HEK293 (cell line): ENCODE measurements around the gene NT5C2.

Experiments used
- CTCF ChIA-PET: fragments of 350-600 bp; formaldehyde crosslinking; extraction: SDS; loops from one replicate; lab custom pipeline; 2021; ENCODE audit warnings: antibody characterized with exemption; lab: Yijun Ruan, JAX
- POLR2A ChIA-PET: fragments of 300-600 bp; formaldehyde crosslinking; extraction: SDS; loops from one replicate; lab custom pipeline; 2020; ENCODE audit warnings: antibody characterized with exemption, inconsistent platforms; lab: Yijun Ruan, JAX
- H3K27ac ChIP-seq: fragments of 200-500 bp; sonication (Bioruptor generic); 2 replicates; pipeline ENCODE4 v1.5.1; 2014; ENCODE audit warnings: low read depth, low read length, control low read depth, inconsistent platforms; ENCODE audit errors: extremely low read depth
- H3K36me3 ChIP-seq, 2 experiments: fragments of 200-500 bp in 1 of 2; sonication (Bioruptor generic) in 1 of 2; 1 replicate in 1 of 2; 2 replicates in 1 of 2; pipeline ENCODE4 v1.5.1; 2014 to 2017; ENCODE audit warnings: inconsistent platforms in 2 of 2, low read length in 2 of 2; ENCODE audit not compliant: control insufficient read depth in 2 of 2, insufficient read depth in 1 of 2
- H3K4me1 ChIP-seq: fragments of 200-500 bp; sonication (Bioruptor generic); 2 replicates; pipeline ENCODE4 v1.5.1; 2014; ENCODE audit warnings: mild to moderate bottlenecking, low read length, inconsistent platforms; ENCODE audit not compliant: control insufficient read depth, insufficient read depth
- H3K4me3 ChIP-seq: 2 replicates; pipeline ENCODE4 v1.5.1; 2011; ENCODE audit warnings: low read depth, mild to moderate bottlenecking, control low read depth, low read length, moderate library complexity
- H3K9me3 ChIP-seq: fragments of 200-500 bp; sonication (Bioruptor generic); 2 replicates; pipeline ENCODE4 v1.5.1; 2014; ENCODE audit warnings: low read depth, low read length, inconsistent platforms; ENCODE audit not compliant: control insufficient read depth, insufficient read depth
- BCL11B ChIP-seq: fragments of 450-650 bp; formaldehyde crosslinking; IDR thresholded peaks from 2 replicates; pipeline ENCODE4 v1.5.1; 2016; ENCODE audit warnings: low read depth, missing biosample characterization, missing genetic modification characterization
- FEZF1 ChIP-seq: fragments of 450-650 bp; formaldehyde crosslinking; IDR thresholded peaks from 2 replicates; pipeline ENCODE4 v1.5.1; 2016; ENCODE audit warnings: missing biosample characterization, missing genetic modification characterization
- HOXC10 ChIP-seq: sonication (generic); formaldehyde crosslinking; IDR thresholded peaks from 2 replicates; pipeline ENCODE4 v1.8.1; 2023; ENCODE audit warnings: mild to moderate bottlenecking, missing genetic modification reagents
- KLF7 ChIP-seq: fragments of 450-650 bp; formaldehyde crosslinking; IDR thresholded peaks from 2 replicates; pipeline ENCODE4 v1.5.1; 2016; ENCODE audit warnings: missing biosample characterization, missing genetic modification characterization, borderline replicate concordance
- RBAK ChIP-seq: fragments of 450-650 bp; formaldehyde crosslinking; IDR thresholded peaks from 2 replicates; pipeline ENCODE4 v1.5.1; 2016; ENCODE audit warnings: missing biosample characterization, missing genetic modification characterization
- ZNF121 ChIP-seq: fragments of 450-650 bp; formaldehyde crosslinking; IDR thresholded peaks from 2 replicates; pipeline ENCODE4 v1.5.1; 2016; ENCODE audit warnings: missing biosample characterization, missing genetic modification characterization
- ZNF157 ChIP-seq: fragments of 450-650 bp; formaldehyde crosslinking; IDR thresholded peaks from 2 replicates; pipeline ENCODE4 v1.5.1; 2016; ENCODE audit warnings: missing biosample characterization, missing genetic modification characterization
- ZNF174 ChIP-seq: fragments of 450-650 bp; formaldehyde crosslinking; IDR thresholded peaks from 2 replicates; pipeline ENCODE4 v1.5.0; 2017; ENCODE audit warnings: missing biosample characterization, mild to moderate bottlenecking, missing genetic modification characterization
- ZNF366 ChIP-seq: fragments of 450-650 bp; formaldehyde crosslinking; conservative IDR thresholded peaks from 2 replicates; pipeline ENCODE4 v1.5.1; 2016; ENCODE audit warnings: missing biosample characterization, missing genetic modification characterization
- ZNF530 ChIP-seq: fragments of 450-650 bp; formaldehyde crosslinking; IDR thresholded peaks from 2 replicates; pipeline ENCODE4 v1.5.1; 2016; ENCODE audit warnings: low read depth, missing biosample characterization, missing genetic modification characterization
- ZNF548 ChIP-seq: fragments of 450-650 bp; formaldehyde crosslinking; IDR thresholded peaks from 2 replicates; pipeline ENCODE4 v1.5.1; 2016; ENCODE audit warnings: missing biosample characterization, missing genetic modification characterization
- ZNF621 ChIP-seq: fragments of 450-650 bp; formaldehyde crosslinking; IDR thresholded peaks from 2 replicates; pipeline ENCODE4 v1.5.1; 2017; ENCODE audit warnings: missing biosample characterization, missing genetic modification characterization
- ZNF701 ChIP-seq: fragments of 450-650 bp; formaldehyde crosslinking; IDR thresholded peaks from 2 replicates; pipeline ENCODE4 v1.5.1; 2016; ENCODE audit warnings: missing biosample characterization, missing genetic modification characterization
- TF ChIP-seq, protein P1 (sequence below): fragments of 450-650 bp; formaldehyde crosslinking; IDR thresholded peaks from 2 replicates; pipeline ENCODE4 v1.5.1; 2016; ENCODE audit warnings: missing biosample characterization, missing genetic modification characterization
- TF ChIP-seq, protein P2 (sequence below): fragments of 450-650 bp; formaldehyde crosslinking; IDR thresholded peaks from 2 replicates; pipeline ENCODE4; 2016; ENCODE audit warnings: missing biosample characterization, missing genetic modification characterization
- TF ChIP-seq, protein P3 (sequence below): fragments of 450-650 bp; formaldehyde crosslinking; optimal IDR thresholded peaks from 2 replicates; pipeline ENCODE3; 2016; ENCODE audit warnings: missing biosample characterization, mild to moderate bottlenecking, missing genetic modification characterization
- TF ChIP-seq, protein P4 (sequence below): fragments of 450-650 bp; formaldehyde crosslinking; IDR thresholded peaks from 2 replicates; pipeline ENCODE4 v1.5.1; 2016; ENCODE audit warnings: missing biosample characterization, missing genetic modification characterization, borderline replicate concordance

NT5C2 gene

DNA sequence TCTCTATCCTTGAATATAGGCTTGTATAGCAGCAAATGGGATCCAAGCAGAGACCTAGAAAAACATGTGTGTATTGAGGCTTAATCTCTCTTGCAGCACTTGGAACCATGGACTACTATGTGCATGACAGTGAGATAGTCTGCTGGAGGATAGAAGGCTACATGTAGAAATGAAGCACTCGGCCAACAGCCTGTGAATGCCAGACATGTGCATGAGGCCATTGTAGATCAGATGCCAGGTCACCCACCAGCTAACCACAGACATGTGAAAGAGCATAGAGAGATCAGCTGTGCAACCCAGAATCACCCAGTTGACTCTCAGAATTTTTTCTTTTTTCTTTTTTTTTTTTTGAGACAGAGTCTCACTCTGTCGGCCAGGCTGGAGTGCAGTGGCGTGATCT is 90.9 kb downstream of the NT5C2 start (continued):
- TF ChIP-seq, protein P1, sequence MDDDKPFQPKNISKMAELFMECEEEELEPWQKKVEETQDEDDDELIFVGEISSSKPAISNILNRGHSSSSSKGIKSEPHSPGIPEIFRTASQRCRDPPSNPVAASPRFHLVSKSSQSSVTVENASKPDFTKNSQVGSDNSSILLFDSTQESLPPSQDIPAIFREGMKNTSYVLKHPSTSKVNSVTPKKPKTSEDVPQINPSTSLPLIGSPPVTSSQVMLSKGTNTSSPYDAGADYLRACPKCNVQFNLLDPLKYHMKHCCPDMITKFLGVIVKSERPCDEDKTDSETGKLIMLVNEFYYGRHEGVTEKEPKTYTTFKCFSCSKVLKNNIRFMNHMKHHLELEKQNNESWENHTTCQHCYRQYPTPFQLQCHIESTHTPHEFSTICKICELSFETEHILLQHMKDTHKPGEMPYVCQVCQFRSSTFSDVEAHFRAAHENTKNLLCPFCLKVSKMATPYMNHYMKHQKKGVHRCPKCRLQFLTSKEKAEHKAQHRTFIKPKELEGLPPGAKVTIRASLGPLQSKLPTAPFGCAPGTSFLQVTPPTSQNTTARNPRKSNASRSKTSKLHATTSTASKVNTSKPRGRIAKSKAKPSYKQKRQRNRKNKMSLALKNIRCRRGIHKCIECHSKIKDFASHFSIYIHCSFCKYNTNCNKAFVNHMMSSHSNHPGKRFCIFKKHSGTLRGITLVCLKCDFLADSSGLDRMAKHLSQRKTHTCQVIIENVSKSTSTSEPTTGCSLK (tag by site-specific recombination) = no peak
- TF ChIP-seq ZNF548 (tag by site-specific recombination) = no peak
- TF ChIP-seq ZNF621 (tag by site-specific recombination) = no peak
- TF ChIP-seq ZNF366 (tag by site-specific recombination) = no peak
- no peak for TF ChIP-seq ZNF530 (tag by site-specific recombination)
- no peak for TF ChIP-seq KLF7
- TF ChIP-seq, protein P2, sequence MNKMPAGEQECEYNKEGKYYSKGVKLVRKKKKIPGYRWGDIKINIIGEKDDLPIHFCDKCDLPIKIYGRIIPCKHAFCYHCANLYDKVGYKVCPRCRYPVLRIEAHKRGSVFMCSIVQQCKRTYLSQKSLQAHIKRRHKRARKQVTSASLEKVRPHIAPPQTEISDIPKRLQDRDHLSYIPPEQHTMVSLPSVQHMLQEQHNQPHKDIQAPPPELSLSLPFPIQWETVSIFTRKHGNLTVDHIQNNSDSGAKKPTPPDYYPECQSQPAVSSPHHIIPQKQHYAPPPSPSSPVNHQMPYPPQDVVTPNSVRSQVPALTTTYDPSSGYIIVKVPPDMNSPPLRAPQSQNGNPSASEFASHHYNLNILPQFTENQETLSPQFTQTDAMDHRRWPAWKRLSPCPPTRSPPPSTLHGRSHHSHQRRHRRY (tag by site-specific recombination) = no peak
- TF ChIP-seq, protein P3, sequence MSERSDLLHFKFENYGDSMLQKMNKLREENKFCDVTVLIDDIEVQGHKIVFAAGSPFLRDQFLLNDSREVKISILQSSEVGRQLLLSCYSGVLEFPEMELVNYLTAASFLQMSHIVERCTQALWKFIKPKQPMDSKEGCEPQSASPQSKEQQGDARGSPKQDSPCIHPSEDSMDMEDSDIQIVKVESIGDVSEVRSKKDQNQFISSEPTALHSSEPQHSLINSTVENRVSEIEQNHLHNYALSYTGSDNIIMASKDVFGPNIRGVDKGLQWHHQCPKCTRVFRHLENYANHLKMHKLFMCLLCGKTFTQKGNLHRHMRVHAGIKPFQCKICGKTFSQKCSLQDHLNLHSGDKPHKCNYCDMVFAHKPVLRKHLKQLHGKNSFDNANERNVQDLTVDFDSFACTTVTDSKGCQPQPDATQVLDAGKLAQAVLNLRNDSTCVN = no peak
- TF ChIP-seq ZNF121 (tag by site-specific recombination) = no peak
- TF ChIP-seq FEZF1 (tag by site-specific recombination) = no peak
- no peak for TF ChIP-seq RBAK (tag by site-specific recombination)

DNA sequence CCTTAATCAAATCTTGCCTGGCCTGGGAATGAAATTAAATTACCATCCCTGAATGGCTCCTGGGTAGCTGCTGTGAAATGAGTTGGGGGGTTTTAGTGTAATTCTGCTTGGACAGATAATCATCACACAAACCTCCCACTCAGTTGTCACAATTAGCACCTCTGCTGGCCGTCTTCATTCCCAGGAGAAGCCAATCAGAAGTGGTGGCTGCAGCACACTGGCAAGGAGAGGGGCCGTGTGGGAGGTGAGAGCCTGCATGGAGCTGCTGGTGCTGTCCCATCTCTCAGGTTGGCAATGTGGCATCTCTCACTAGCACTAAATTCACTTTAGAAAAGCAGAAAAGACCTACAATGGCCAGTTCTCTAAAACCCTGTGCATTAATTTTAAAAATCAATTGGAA is 92.5 kb downstream of the NT5C2 start:
- H3K36me3 ChIP-seq = peaks cover 36 to 46% of the 10 kb centered on the region in 2 experiments
- POLR2A ChIA-PET = no interaction called here
- H3K4me3 ChIP-seq = no peak overlapping the region
- H3K27ac ChIP-seq = no peak overlapping the region
- peaks cover 2% of the 10 kb centered on the region for H3K4me1 ChIP-seq
- no peak for TF ChIP-seq HOXC10 (CRISPR knock-in tag)
- TF ChIP-seq ZNF701 (tag by site-specific recombination) = no peak
- no peak for TF ChIP-seq ZNF174 (tag by site-specific recombination)
- TF ChIP-seq, all 188 proteins: peak for 0
- no peaks in the 10 kb centered on the region; the same call in 1 of the 2 replicates for H3K9me3 ChIP-seq
- CTCF ChIA-PET = no interaction called here

DNA sequence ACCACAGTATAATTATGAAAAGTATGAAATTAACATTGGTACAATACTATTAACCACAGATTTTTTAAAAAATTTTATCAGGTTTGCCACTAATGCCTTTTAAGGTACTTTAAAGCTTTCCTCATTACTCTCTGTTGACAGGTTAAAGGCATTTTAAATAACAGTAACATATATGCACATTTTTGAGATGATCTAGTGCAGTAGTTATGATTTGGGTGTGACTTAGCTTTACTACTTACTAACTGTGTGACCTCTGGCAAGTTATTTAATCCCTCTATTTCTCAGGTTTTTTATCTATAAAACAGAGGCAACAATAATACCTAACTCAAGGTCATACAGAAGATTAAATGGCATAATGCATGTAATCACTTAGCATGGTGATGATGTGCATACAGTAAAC is 94.8 kb downstream of the NT5C2 start:
- H3K9me3 ChIP-seq = no peaks in the 10 kb centered on the region; the same call in 1 of the 2 replicates
- H3K4me3 ChIP-seq = no peak overlapping the region
- TF ChIP-seq, protein P4, sequence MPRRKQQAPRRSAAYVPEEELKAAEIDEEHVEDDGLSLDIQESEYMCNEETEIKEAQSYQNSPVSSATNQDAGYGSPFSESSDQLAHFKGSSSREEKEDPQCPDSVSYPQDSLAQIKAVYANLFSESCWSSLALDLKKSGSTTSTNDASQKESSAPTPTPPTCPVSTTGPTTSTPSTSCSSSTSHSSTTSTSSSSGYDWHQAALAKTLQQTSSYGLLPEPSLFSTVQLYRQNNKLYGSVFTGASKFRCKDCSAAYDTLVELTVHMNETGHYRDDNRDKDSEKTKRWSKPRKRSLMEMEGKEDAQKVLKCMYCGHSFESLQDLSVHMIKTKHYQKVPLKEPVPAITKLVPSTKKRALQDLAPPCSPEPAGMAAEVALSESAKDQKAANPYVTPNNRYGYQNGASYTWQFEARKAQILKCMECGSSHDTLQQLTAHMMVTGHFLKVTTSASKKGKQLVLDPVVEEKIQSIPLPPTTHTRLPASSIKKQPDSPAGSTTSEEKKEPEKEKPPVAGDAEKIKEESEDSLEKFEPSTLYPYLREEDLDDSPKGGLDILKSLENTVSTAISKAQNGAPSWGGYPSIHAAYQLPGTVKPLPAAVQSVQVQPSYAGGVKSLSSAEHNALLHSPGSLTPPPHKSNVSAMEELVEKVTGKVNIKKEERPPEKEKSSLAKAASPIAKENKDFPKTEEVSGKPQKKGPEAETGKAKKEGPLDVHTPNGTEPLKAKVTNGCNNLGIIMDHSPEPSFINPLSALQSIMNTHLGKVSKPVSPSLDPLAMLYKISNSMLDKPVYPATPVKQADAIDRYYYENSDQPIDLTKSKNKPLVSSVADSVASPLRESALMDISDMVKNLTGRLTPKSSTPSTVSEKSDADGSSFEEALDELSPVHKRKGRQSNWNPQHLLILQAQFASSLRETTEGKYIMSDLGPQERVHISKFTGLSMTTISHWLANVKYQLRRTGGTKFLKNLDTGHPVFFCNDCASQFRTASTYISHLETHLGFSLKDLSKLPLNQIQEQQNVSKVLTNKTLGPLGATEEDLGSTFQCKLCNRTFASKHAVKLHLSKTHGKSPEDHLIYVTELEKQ = no peak
- TF ChIP-seq ZNF157 = no peak
- TF ChIP-seq BCL11B (tag by site-specific recombination) = no peak
- TF ChIP-seq, protein P1 (tag by site-specific recombination) = no peak
- TF ChIP-seq, all 188 proteins: peak for 0
- H3K4me1 ChIP-seq = no peaks in the 10 kb centered on the region; the same call in 1 of the 2 replicates
- peaks cover 24 to 59% of the 10 kb centered on the region in 2 experiments for H3K36me3 ChIP-seq
- ChIA-PET POLR2A (no interaction called here), CTCF (interaction anchor here (0.7 to 1.4 kb wide), 2 partner anchors 180 to 197 kb away, joined by 3 to 4 read pairs; partner anchors contain the start of gene CNNM2)
- H3K27ac ChIP-seq = no peak overlapping the region
